Panc1 (cell line): ENCODE results near the gene NPAS3. TPM values are rescaled to one million over a fixed set of nuclear protein-coding genes. Genes with fewer than 3 reads are reported as not detected.

Experiments used
- ATAC-seq: fragments of 200-7000 bp; cut with Tn5 transposase; 2 replicates; pipeline ENCODE4 v1.9.1; 2020; ENCODE audit warnings: mild to moderate bottlenecking, moderate library complexity
- BruUV-seq: library from RNA; stranded (reverse); fragments of 400-500 nt; replicated peaks from 2 replicates; lab custom pipeline; 2021; lab: Mats Ljungman, UMichigan
- CTCF ChIA-PET: fragments of 300-600 bp; sonication (Branson Sonifier 250); formaldehyde crosslinking; loops from one replicate; lab custom pipeline; 2022; ENCODE audit warnings: antibody characterized with exemption; lab: Charles Lee
- POLR2A ChIA-PET: fragments of 300-600 bp; sonication (Branson Sonifier 250); formaldehyde crosslinking; loops from one replicate; lab custom pipeline; 2022; ENCODE audit warnings: antibody characterized with exemption; lab: Charles Lee
- DNase-seq: peaks from one replicate; pipeline ENCODE4 v3.0.0-alpha.2; 2010; ENCODE audit warnings: low read depth, low spot score
- H3K27ac ChIP-seq: 2 replicates; pipeline ENCODE4 v1.5.1; 2011; ENCODE audit warnings: mild to moderate bottlenecking, low read length, inconsistent platforms
- H3K27me3 ChIP-seq: fragments of 200-500 bp; sonication (Bioruptor generic); 2 replicates; pipeline ENCODE4 v1.6.0; 2014; ENCODE audit warnings: low read length, inconsistent platforms; ENCODE audit not compliant: control insufficient read depth, insufficient read depth
- H3K36me3 ChIP-seq: fragments of 200-500 bp; sonication (Bioruptor generic); 2 replicates; pipeline ENCODE4 v1.5.1; 2014; ENCODE audit warnings: inconsistent platforms, mild to moderate bottlenecking, low read length, moderate library complexity; ENCODE audit not compliant: control insufficient read depth, insufficient read depth
- H3K4me1 ChIP-seq: 2 replicates; pipeline ENCODE4 v1.5.1; 2011; ENCODE audit warnings: inconsistent platforms, mild to moderate bottlenecking, low read length, moderate library complexity; ENCODE audit not compliant: control insufficient read depth, insufficient read depth
- H3K4me3 ChIP-seq, 2 experiments: 2 replicates each; pipeline ENCODE4 v1.5.1; 2011 to 2012; ENCODE audit warnings: low read depth in 2 of 2, low read length in 2 of 2, mild to moderate bottlenecking in 2 of 2, inconsistent platforms in 1 of 2, moderate library complexity in 1 of 2
- H3K9me3 ChIP-seq: fragments of 200-500 bp; sonication (Bioruptor generic); 2 replicates; pipeline ENCODE4 v1.5.1; 2014; ENCODE audit warnings: low read depth, mild to moderate bottlenecking, inconsistent platforms, low read length, moderate library complexity; ENCODE audit not compliant: control insufficient read depth, insufficient read depth
- POLR2AphosphoS5 ChIP-seq: IDR thresholded peaks from 2 replicates; pipeline ENCODE4 v1.6.1; 2012; ENCODE audit warnings: mild to moderate bottlenecking, low read depth, low read length, moderate library complexity
- SIN3A ChIP-seq: IDR thresholded peaks from 2 replicates; pipeline ENCODE4 v1.6.1; 2012; ENCODE audit warnings: low read depth, mild to moderate bottlenecking, low read length, moderate library complexity, borderline replicate concordance; ENCODE audit not compliant: insufficient read depth
- TCF7L2 ChIP-seq: IDR thresholded peaks from 2 replicates; pipeline ENCODE4 v1.6.1; 2011; ENCODE audit warnings: mild to moderate bottlenecking, low read depth, low read length, inconsistent platforms
- in situ Hi-C: cut with HindIII; loops from 2 replicates; pipeline ENCODE4 v1.10.0; 2016; ENCODE audit warnings: low sequenced_read_pairs, low pct_unique_long_range_greater_than_20kb
- intact Hi-C: fragments of 100-400 bp; cut with micrococcal nuclease; formaldehyde crosslinking; loops from one replicate; pipeline ENCODE4 v1.10.0; 2022; ENCODE audit not compliant: unreplicated experiment
- total RNA-seq: library from RNA; stranded (reverse); gene quantifications from one replicate; pipeline ENCODE4 v1.2.1, GENCODE V29; 2021; ENCODE audit not compliant: unreplicated experiment
- TF ChIP-seq, protein P1 (sequence below): fragments of 450-650 bp; IDR thresholded peaks from 2 replicates; pipeline ENCODE4 v1.5.1; 2017; ENCODE audit warnings: mild to moderate bottlenecking
- TF ChIP-seq, protein P2 (sequence below), 2 experiments: IDR thresholded peaks; 2 replicates each; pipeline ENCODE4 v1.6.1; 2011 to 2012; ENCODE audit warnings: low read depth in 2 of 2, control low read depth in 1 of 2, low read length in 1 of 2, mild to moderate bottlenecking in 1 of 2, moderate library complexity in 1 of 2; ENCODE audit not compliant: insufficient read depth in 1 of 2

NPAS3 gene
- total RNA-seq, 1 experiment from 2014 or later, result 0.23 TPM

DNA sequence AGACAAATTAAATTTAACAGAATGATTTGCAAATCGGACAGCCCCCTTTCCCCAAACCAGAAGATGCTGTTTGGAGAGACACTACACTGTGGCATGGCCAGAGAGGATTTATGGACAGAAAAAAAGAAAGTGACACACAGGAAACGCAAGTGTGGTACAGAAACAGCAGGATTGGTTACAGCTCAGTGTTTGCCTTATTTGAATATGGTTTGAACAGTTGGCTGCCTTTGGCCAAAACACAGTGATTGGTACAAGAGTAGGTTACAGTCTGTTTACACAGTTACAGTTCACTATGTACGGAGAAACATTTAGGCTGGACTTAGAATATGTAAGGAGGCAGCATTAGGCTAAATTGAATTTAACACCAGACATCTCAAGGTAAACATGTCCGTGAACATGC lies 335.3 kb downstream of the NPAS3 start:
- intact Hi-C loops (no loop called here), in situ Hi-C loops (no loop called here)
- ATAC-seq (no peak), DNase-seq (no peak)
- no peak overlapping the region for H3K4me3 ChIP-seq
- no peaks in the 10 kb centered on the region for H3K4me1 ChIP-seq
- no peak overlapping the region for H3K27ac ChIP-seq
- BruUV-seq, result no TSS peak
- ChIA-PET POLR2A (no interaction called here), CTCF (no interaction called here)
- TF ChIP-seq, protein P1, sequence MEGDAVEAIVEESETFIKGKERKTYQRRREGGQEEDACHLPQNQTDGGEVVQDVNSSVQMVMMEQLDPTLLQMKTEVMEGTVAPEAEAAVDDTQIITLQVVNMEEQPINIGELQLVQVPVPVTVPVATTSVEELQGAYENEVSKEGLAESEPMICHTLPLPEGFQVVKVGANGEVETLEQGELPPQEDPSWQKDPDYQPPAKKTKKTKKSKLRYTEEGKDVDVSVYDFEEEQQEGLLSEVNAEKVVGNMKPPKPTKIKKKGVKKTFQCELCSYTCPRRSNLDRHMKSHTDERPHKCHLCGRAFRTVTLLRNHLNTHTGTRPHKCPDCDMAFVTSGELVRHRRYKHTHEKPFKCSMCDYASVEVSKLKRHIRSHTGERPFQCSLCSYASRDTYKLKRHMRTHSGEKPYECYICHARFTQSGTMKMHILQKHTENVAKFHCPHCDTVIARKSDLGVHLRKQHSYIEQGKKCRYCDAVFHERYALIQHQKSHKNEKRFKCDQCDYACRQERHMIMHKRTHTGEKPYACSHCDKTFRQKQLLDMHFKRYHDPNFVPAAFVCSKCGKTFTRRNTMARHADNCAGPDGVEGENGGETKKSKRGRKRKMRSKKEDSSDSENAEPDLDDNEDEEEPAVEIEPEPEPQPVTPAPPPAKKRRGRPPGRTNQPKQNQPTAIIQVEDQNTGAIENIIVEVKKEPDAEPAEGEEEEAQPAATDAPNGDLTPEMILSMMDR, result no peak
- TF ChIP-seq POLR2AphosphoS5, result no peak
- TF ChIP-seq, protein P2, sequence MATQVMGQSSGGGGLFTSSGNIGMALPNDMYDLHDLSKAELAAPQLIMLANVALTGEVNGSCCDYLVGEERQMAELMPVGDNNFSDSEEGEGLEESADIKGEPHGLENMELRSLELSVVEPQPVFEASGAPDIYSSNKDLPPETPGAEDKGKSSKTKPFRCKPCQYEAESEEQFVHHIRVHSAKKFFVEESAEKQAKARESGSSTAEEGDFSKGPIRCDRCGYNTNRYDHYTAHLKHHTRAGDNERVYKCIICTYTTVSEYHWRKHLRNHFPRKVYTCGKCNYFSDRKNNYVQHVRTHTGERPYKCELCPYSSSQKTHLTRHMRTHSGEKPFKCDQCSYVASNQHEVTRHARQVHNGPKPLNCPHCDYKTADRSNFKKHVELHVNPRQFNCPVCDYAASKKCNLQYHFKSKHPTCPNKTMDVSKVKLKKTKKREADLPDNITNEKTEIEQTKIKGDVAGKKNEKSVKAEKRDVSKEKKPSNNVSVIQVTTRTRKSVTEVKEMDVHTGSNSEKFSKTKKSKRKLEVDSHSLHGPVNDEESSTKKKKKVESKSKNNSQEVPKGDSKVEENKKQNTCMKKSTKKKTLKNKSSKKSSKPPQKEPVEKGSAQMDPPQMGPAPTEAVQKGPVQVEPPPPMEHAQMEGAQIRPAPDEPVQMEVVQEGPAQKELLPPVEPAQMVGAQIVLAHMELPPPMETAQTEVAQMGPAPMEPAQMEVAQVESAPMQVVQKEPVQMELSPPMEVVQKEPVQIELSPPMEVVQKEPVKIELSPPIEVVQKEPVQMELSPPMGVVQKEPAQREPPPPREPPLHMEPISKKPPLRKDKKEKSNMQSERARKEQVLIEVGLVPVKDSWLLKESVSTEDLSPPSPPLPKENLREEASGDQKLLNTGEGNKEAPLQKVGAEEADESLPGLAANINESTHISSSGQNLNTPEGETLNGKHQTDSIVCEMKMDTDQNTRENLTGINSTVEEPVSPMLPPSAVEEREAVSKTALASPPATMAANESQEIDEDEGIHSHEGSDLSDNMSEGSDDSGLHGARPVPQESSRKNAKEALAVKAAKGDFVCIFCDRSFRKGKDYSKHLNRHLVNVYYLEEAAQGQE (IDR thresholded peaks at IDR 0.05; ENCODE audit: insufficient read depth in 1 of 2, low read depth in 2 of 2, low read length in 1 of 2), result no peak
- no peak for TF ChIP-seq SIN3A
- no peak for TF ChIP-seq TCF7L2
- H3K27me3 ChIP-seq, result no peaks in the 10 kb centered on the region
- H3K36me3 ChIP-seq, result no peaks in the 10 kb centered on the region
- no peaks in the 10 kb centered on the region for H3K9me3 ChIP-seq

DNA sequence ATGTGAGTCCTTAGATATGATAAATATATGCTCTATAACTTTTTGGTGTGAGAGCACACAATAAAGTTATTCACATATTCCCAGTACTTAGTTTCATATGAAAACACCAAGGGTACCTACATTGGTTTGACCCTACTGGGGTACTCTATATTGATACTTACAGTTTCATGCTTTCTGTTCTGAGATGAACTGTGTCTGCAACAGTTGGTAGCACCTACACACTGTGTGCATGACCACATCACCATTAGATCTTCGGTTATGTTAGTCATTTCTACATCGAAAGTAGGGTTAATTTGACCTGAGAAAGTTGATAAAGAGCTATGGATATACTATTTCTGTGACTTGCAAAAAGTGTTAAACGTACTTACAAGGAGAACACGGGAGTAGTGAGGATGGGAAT lies 337.2 kb downstream of the NPAS3 start:
- no peaks in the 10 kb centered on the region for H3K36me3 ChIP-seq
- H3K9me3 ChIP-seq, result no peaks in the 10 kb centered on the region
- in situ Hi-C loops, result no loop called here
- intact Hi-C loops, result no loop called here
- DNase-seq (no peak), ATAC-seq (no peak)
- BruUV-seq, result no TSS peak
- no peaks in the 10 kb centered on the region for H3K27me3 ChIP-seq
- ChIA-PET POLR2A (no interaction called here), CTCF (no interaction called here)
- no peaks in the 10 kb centered on the region for H3K4me1 ChIP-seq
- no peak overlapping the region for H3K27ac ChIP-seq
- TF ChIP-seq, protein P2 (IDR thresholded peaks at IDR 0.05; ENCODE audit: insufficient read depth in 1 of 2, low read depth in 2 of 2, low read length in 1 of 2), result no peak
- no peak for TF ChIP-seq POLR2AphosphoS5
- no peak for TF ChIP-seq TCF7L2
- TF ChIP-seq, protein P1, result no peak
- TF ChIP-seq SIN3A, result no peak
- H3K4me3 ChIP-seq, result no peak overlapping the region
